ENCODE results near the gene RBP5. TPM values are rescaled to one million over a fixed set of nuclear protein-coding genes. Genes with fewer than 3 reads are reported as not detected.

The RBP5 gene, protein sequence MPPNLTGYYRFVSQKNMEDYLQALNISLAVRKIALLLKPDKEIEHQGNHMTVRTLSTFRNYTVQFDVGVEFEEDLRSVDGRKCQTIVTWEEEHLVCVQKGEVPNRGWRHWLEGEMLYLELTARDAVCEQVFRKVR
- not detected in 2 replicates for total RNA-seq

DNA sequence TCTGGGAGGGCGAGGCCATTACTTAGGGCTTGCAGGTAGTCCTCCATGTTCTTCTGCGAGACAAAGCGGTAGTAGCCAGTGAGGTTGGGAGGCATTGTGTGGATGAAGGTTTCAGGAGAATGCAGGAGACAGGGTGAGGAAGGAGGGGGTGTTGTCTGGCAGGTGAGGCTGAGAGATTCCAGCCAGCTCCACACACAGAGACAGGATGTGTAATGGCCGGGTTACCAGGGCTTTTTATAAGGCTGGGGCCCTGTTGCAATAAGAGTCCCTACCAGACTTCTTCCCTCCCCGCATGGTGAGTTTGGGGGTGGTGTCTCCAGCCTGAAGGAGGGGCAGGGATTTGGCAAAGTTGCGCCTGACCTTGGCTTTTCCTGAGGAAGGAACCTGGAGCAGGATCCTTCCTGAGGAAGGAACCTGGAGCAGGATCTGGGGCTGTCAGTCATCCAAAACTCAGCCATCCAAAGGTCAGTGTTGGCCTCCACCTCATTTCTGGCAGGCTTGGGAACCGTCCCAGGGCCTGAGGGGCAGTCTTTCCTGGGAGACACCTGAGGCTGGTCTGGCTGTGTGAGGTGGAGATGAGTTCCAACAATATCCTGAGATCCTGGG lies at the start of gene RBP5:
TSS of gene RBP5 (minus strand) at position 209 of the 606 bp plus-strand sequence. CDS start at position 95, 114 bp downstream.

GRCh38 chr12:7129872-7130691 lies 1.4 kb upstream of the RBP5 start, which contains the start of gene CLSTN3:
Gene CLSTN3, plus strand, starts transcription at chr12:7130371. Its CDS starts 278 bp downstream, at chr12:7130649.

GRCh38 chr12:7108796-7109571 lies 19.7 kb downstream of the RBP5 start, which contains the start of gene C1RL:
Gene C1RL, minus strand, starts transcription at chr12:7109214. Its CDS starts 34 bp downstream, at chr12:7109180.

DNA sequence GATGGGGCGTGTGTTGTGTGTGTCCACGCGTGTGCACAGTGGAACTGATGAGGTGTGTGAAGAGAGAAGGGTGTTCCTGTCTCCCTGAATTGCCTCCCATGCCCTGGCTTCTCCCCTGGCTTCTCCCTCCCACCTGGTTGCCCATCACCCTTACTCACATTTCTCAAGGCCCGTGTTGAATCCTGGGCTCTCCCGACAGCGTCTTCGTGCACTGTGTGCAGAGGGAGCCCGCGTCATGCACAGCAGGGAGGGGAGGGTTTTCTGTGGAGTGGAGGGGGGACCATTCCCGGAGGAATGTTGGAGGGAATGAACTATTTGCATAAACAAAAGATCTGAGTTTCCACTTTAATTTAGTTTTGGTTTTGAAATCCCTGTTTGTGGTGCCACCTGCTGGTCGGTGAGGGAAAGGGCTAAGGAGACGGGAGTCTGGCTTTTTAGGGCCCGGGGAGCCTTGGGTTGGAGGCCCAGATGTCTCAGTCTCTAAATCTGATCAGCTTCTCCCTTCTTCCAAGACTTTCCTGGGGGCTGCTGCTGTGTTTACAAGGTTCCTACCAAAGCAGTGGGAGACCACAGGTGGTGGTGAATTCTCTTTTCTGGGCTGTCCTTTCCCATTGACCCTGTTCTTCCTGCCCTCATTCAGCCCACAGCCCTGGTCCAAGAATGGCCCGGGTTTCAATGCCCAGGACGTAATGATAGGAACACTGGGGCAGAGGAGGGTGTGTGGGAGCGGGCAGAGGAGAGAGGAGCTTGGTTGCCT lies 36.3 kb downstream of the RBP5 start, which contains the start of gene C1R:
TSS of gene C1R (minus strand) at position 217 of the 757 bp plus-strand sequence. CDS start at position 160, 57 bp downstream.

Other genes with a start within 250 kb of the RBP5 start
- gene LRRC23, start 224.1 kb downstream of the RBP5 start, total RNA-seq = 8.8 and 10.8 TPM in 2 replicates
- 9.6 and 10.4 TPM in 2 replicates for gene ENO2, start 214.3 kb downstream of the RBP5 start, total RNA-seq
- 12.1 and 14.6 TPM in 2 replicates for gene ATN1, start 200.9 kb downstream of the RBP5 start, total RNA-seq
- gene RNU7-1, start 185.1 kb downstream of the RBP5 start, total RNA-seq = not detected in 2 replicates
- 267 and 309 TPM in 2 replicates for gene C12orf57, start 184.9 kb downstream of the RBP5 start, total RNA-seq
- gene PTPN6, start 177.5 kb downstream of the RBP5 start, total RNA-seq = 4.9 and 5.4 TPM in 2 replicates
- gene PHB2, start 158.2 kb downstream of the RBP5 start, total RNA-seq = 372 and 405 TPM in 2 replicates
- gene EMG1, start 158.0 kb downstream of the RBP5 start, total RNA-seq = 48.4 and 58.4 TPM in 2 replicates
- gene LPCAT3, start 110.4 kb downstream of the RBP5 start, total RNA-seq = 21.5 and 21.7 TPM in 2 replicates
- gene C1S, start 68.2 kb downstream of the RBP5 start, total RNA-seq = 29.8 and 36.6 TPM in 2 replicates
- 101 and 103 TPM in 2 replicates for gene C1R, start 36.4 kb downstream of the RBP5 start, total RNA-seq
- 26.2 and 26.9 TPM in 2 replicates for gene C1RL, start 19.7 kb downstream of the RBP5 start, total RNA-seq
- 6.1 and 9.7 TPM in 2 replicates for gene CLSTN3, start 1.5 kb upstream of the RBP5 start, total RNA-seq
- gene PEX5, start 60.8 kb upstream of the RBP5 start, total RNA-seq = 14.1 and 15.8 TPM in 2 replicates
- gene ACSM4, start 175.2 kb upstream of the RBP5 start, total RNA-seq = not detected in 2 replicates